KOPT-K1 (cell line): ENCODE results near the gene CALM1.

Source experiments
- H3K27ac ChIP-seq: fragments of 200-600 bp; sonication (generic); 2 replicates; pipeline ENCODE4 v1.5.1; 2016; ENCODE audit warnings: antibody characterized with exemption, mild to moderate bottlenecking, low read depth, low read length; ENCODE audit not compliant: poor library complexity, severe bottlenecking
- H3K36me3 ChIP-seq: fragments of 200-600 bp; sonication (generic); 2 replicates; pipeline ENCODE4 v1.5.1; 2017; ENCODE audit warnings: antibody characterized with exemption, mild to moderate bottlenecking, low read length, moderate library complexity; ENCODE audit not compliant: insufficient read depth
- H3K9me3 ChIP-seq: fragments of 200-600 bp; sonication (generic); 2 replicates; pipeline ENCODE4 v1.5.1; 2017; ENCODE audit warnings: antibody characterized with exemption, low read length, mild to moderate bottlenecking; ENCODE audit not compliant: insufficient read depth, poor library complexity, severe bottlenecking

CALM1 gene

GRCh38 chr14:90416720-90417119, 19.9 kb downstream of the CALM1 start:
- H3K27ac ChIP-seq = no peak overlapping the region
- no peaks in the 10 kb centered on the region for H3K36me3 ChIP-seq

GRCh38 chr14:90418053-90418452, 21.2 kb downstream of the CALM1 start:
- no peaks in the 10 kb centered on the region for H3K9me3 ChIP-seq
- no peak overlapping the region for H3K27ac ChIP-seq
- H3K36me3 ChIP-seq = no peaks in the 10 kb centered on the region

More at GRCh38 chr14:90416720-90417119, 19.9 kb downstream of the CALM1 start:
- H3K9me3 ChIP-seq = no peaks in the 10 kb centered on the region

- Histone ChIP-seq H3K27ac (no peak overlapping the region), H3K36me3 (no peaks in the 10 kb centered on the region), H3K9me3 (no peaks in the 10 kb centered on the region)
These were observed 22.4 kb downstream of the CALM1 start for GRCh38 chr14:90419200-90419599.

DNA sequence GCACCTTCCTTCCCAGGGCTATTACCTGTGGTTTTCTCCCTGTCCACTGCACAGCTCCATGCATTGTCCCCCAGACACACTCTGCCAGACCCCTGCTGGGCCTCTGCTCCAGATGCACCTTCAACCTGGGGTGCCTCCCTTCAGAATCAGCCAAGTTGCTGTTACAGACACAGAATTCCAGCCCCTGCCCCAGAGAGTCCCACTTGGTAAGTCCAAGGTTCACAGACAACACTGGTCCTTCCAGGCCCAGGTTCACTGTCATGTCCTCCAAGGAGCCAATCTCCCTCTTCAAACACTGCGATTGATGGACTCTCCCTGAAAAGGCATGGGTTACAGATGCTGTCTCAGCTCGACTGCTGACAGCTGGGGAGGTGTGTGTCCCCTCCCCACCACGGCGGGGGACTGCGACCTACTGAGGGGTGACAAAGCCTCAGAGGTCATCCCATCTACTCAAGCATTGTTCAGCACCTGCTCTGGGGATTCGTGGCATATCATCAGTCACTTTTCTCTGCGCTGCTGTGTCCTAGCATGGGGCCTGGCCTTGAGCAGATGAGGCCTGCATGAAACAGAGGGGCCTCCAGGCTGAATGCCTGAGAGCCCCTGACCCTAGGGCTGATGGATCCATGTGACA, 24.3 kb downstream of the CALM1 start:
- Histone ChIP-seq H3K27ac (no peak overlapping the region), H3K36me3 (no peaks in the 10 kb centered on the region), H3K9me3 (no peaks in the 10 kb centered on the region)

- H3K36me3 ChIP-seq = no peaks in the 10 kb centered on the region
- no peaks in the 10 kb centered on the region for H3K9me3 ChIP-seq
- no peak overlapping the region for H3K27ac ChIP-seq
These were observed 24.8 kb downstream of the CALM1 start for GRCh38 chr14:90421632-90422020.

- no peaks in the 10 kb centered on the region for H3K9me3 ChIP-seq
- no peaks in the 10 kb centered on the region for H3K36me3 ChIP-seq
- H3K27ac ChIP-seq = no peak overlapping the region
These were observed 26.3 kb downstream of the CALM1 start for GRCh38 chr14:90423166-90423565.

GRCh38 chr14:90424075-90424474, 27.2 kb downstream of the CALM1 start:
- no peaks in the 10 kb centered on the region for H3K9me3 ChIP-seq
- no peak overlapping the region for H3K27ac ChIP-seq
- H3K36me3 ChIP-seq = no peaks in the 10 kb centered on the region

DNA sequence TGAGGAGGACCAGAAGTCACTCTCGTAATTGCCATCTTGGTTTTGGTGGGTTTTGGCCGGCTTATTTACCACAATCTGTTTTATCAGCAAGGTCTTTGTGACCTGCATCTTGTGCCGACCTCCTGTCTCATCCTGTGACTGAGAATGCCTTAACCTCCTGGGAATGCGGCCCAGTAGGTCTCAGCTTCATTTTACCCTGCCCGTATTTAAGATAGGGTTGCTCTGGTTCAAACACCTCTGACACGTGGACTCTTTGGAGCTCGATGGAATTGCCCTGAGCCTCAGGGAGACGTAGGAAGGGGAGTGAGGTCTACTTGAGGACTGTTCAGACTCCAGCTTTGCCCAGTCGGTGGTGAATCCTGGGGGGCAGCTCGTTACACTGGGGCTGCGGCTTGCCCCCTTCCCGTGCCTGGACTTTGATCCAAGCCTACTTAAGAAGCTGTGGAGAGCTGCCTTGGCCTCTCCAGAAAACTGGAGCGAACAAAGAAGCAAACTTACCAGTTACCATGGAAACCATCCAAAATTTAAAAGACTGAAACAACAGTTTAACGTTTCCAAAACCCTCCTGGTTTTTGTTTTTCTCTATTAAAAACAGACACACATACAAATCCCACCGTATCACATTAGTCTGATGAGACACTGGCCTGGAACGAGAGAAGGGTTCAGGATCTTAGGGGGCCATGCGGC, 28.0 kb downstream of the CALM1 start:
- Histone ChIP-seq H3K9me3 (no peaks in the 10 kb centered on the region), H3K27ac (no peak overlapping the region), H3K36me3 (no peaks in the 10 kb centered on the region)

DNA sequence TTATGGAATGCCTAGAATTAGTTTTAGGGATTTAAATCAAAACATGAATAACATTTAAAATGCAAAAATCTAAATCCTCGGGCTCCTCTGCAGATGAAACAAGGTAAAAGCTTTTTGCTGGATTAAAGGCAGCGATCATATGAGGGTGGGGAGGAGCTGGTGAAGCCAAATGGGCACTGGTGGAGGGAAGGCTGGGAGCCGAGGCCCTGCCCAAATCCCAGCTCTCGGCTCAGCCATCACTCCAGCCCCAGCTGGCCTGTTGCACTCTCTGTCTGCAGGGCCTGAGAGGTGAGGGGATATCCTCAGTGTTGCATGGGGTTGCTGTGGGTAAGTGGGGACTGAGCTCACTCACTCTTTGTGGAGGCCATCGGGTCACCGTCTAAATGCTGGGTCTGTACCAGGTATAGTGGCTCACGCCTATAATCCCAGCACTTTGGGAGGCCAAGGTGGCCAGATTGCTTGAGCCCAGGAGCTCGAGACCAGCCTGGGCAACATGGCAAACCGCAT, 28.6 kb downstream of the CALM1 start:
- H3K9me3 ChIP-seq = no peaks in the 10 kb centered on the region
- H3K36me3 ChIP-seq = no peaks in the 10 kb centered on the region

GRCh38 chr14:90426031-90426540, 29.3 kb downstream of the CALM1 start:
- no peaks in the 10 kb centered on the region for H3K9me3 ChIP-seq
- no peaks in the 10 kb centered on the region for H3K36me3 ChIP-seq
- H3K27ac ChIP-seq = no peak overlapping the region

More for the DNA sequence above, 28.6 kb downstream of the CALM1 start:
- H3K27ac ChIP-seq = no peak overlapping the region

- Histone ChIP-seq H3K36me3 (no peaks in the 10 kb centered on the region), H3K9me3 (no peaks in the 10 kb centered on the region), H3K27ac (no peak overlapping the region)
These were observed 29.8 kb downstream of the CALM1 start for GRCh38 chr14:90426663-90427062.

- no peaks in the 10 kb centered on the region for H3K36me3 ChIP-seq
- no peaks in the 10 kb centered on the region for H3K9me3 ChIP-seq
- no peak overlapping the region for H3K27ac ChIP-seq
These were observed 31.1 kb downstream of the CALM1 start for GRCh38 chr14:90427848-90428426.

DNA sequence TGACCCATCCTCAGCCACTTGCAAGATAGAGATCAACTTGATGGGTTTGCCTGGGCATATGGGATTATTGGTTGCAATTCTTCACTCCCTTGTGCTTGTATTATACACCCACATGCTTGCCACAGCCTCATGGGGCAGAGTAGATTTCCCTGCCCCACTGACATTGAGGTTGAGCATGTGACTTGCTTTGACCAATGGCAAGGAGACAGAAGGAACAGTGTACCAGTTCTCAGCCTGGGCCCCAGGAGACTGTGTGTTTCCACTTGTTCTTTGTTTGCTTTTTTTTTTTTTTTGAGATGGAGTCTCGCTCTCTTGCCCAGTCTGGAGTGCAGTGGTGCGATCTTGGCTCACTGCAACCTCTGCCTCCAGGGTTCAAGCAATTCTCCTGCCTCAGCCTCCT, 31.8 kb downstream of the CALM1 start:
- H3K36me3 ChIP-seq = no peaks in the 10 kb centered on the region
- no peaks in the 10 kb centered on the region for H3K9me3 ChIP-seq
- no peak overlapping the region for H3K27ac ChIP-seq

DNA sequence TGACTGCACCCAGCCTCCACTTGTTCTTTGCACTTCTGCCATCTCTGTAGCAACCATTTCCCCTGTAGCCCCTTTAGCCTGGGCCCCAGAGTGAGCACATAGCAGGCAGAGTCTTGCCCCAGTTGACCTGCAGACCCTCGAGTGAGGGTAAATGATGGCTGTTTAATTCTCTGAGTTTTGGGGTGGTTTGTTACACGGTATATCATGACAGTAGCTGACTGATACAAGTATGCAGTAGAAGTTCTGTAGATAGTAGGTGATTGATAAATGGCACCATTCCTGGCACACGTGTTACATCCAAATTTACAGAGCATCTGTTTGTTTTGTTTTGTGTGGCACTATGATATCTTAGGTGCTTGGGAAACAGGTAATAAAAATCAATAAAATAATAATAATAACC, 32.4 kb downstream of the CALM1 start:
- no peaks in the 10 kb centered on the region for H3K36me3 ChIP-seq
- H3K27ac ChIP-seq = no peak overlapping the region
- H3K9me3 ChIP-seq = no peaks in the 10 kb centered on the region

GRCh38 chr14:90429754-90430153, 32.9 kb downstream of the CALM1 start:
- H3K27ac ChIP-seq = no peak overlapping the region
- H3K36me3 ChIP-seq = no peaks in the 10 kb centered on the region

More at GRCh38 chr14:90429754-90430153, 32.9 kb downstream of the CALM1 start:
- no peaks in the 10 kb centered on the region for H3K9me3 ChIP-seq
